HepG2 (cell line): ENCODE results near the gene FBXO44.

Experiments
- FOXK2 ChIP-seq: fragments of 450-650 bp; IDR thresholded peaks from 2 replicates; pipeline ENCODE4 v1.6.1; 2016
- RFX5 ChIP-seq: IDR thresholded peaks from 2 replicates; pipeline ENCODE4 v1.6.1; 2011; ENCODE audit warnings: low read depth, low read length, improper control_type of control experiment
- ZBTB2 ChIP-seq: sonication (generic); formaldehyde crosslinking; IDR thresholded peaks from 2 replicates; pipeline ENCODE4 v1.8.0; 2022; ENCODE audit warnings: low read depth, missing genetic modification reagents

DNA sequence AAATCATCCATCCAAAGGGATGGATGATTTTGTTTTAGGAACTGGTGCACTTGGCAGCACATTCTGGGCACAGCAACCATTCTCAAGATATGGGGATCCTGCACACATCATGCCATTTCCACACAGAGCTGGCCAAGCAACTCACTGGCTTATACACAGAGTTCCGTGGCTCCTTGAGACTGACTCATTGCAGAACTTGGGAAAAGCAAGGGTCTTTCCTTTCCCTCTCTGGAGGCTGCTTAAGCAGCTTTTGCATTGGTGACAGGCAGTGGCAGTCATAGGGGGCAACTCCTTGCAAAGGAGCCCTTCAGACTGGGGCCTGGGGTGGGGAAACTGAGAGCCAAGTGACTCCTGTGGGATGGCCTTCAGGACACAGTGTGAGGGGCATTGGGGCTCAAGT is 28.1 kb downstream of the FBXO44 start:
- TF ChIP-seq ZBTB2 (CRISPR knock-in tag) (no peak), RFX5 (no peak), FOXK2 (no peak)
